HepG2 (cell line): ENCODE results near the gene CEP43. TPM values are rescaled to one million over a fixed set of nuclear protein-coding genes. Genes with fewer than 3 reads are reported as not detected.

Experiments used
- ATAC-seq: fragments of 200-7000 bp; cut with Tn5 transposase; 3 replicates; pipeline ENCODE4 v1.9.1; 2020; ENCODE audit warnings: mild to moderate bottlenecking, moderate library complexity
- BruUV-seq: library from RNA; stranded (reverse); fragments of 400-500 nt; replicated peaks from 2 replicates; lab custom pipeline; 2021; lab: Mats Ljungman, UMichigan
- CTCF ChIA-PET: fragments of 300-600 bp; formaldehyde crosslinking; extraction: SDS; loops from one replicate; lab custom pipeline; 2021; ENCODE audit warnings: low total read pairs, inconsistent platforms, low intra/inter-chr PET ratio; lab: Yijun Ruan, JAX
- POLR2A ChIA-PET: fragments of 350-600 bp; sonication (Branson Sonifier 250); formaldehyde crosslinking; loops from one replicate; lab custom pipeline; 2020; ENCODE audit warnings: antibody characterized with exemption, inconsistent platforms; lab: Yijun Ruan, JAX
- DNase-seq: peaks from one replicate; pipeline ENCODE4 v3.0.0-alpha.2; 2015; ENCODE audit warnings: low spot score
- FAIRE-seq: peaks from 3 replicates; lab custom pipeline; 2011; peaks lifted over from hg19 to GRCh38; lab: Jason Lieb, UNC
- H2AFZ ChIP-seq: one replicate; pipeline ENCODE4 v1.6.1; 2011; ENCODE audit warnings: low read length, inconsistent platforms
- H3K27ac ChIP-seq: fragments of 300-600 bp; 3 replicates; pipeline ENCODE4 v1.8.0; 2011; ENCODE audit warnings: mixed run types, mild to moderate bottlenecking, mixed read lengths, low read length, inconsistent platforms; ENCODE audit not compliant: insufficient read depth; ENCODE audit errors: extremely low read length
- H3K27me3 ChIP-seq, 2 experiments: fragments of 200-600 bp in 1 of 2; 2 replicates in 1 of 2; 3 replicates in 1 of 2; pipeline versions ENCODE4 v1.6.0 to v1.8.0; 2011; ENCODE audit warnings: low read length in 2 of 2, mild to moderate bottlenecking in 2 of 2, moderate library complexity in 2 of 2, inconsistent platforms in 1 of 2; ENCODE audit not compliant: insufficient read depth in 2 of 2, control insufficient read depth in 1 of 2
- H3K36me3 ChIP-seq, 2 experiments: fragments of 200-600 bp in 1 of 2; replicated peaks in 1 of 2; 2 replicates in 1 of 2; 3 replicates in 1 of 2; pipeline versions ENCODE4 v1.5.1 to v1.8.0; 2011; ENCODE audit warnings: low read length in 2 of 2, inconsistent platforms in 1 of 2; ENCODE audit not compliant: insufficient read depth in 2 of 2, control insufficient read depth in 1 of 2
- H3K4me1 ChIP-seq: 2 replicates; pipeline ENCODE4 v1.5.1; 2012; ENCODE audit warnings: low read length, inconsistent platforms; ENCODE audit not compliant: insufficient read depth
- H3K4me2 ChIP-seq: 2 replicates; pipeline ENCODE4 v1.6.0; 2011; ENCODE audit warnings: low read depth, low read length, inconsistent platforms
- H3K4me3 ChIP-seq, 3 experiments: fragments of 200-600 bp in 1 of 3; sonication (generic), shearing (Covaris generic) in 1 of 3; replicated peaks in 1 of 3; 2 replicates each; pipeline ENCODE4 v1.5.1; 2011 to 2016; ENCODE audit warnings: low read length in 3 of 3, inconsistent platforms in 2 of 3, low read depth in 2 of 3, mild to moderate bottlenecking in 2 of 3, control low read depth in 1 of 3, mixed read lengths in 1 of 3; ENCODE audit not compliant: insufficient read depth in 1 of 3
- H3K79me2 ChIP-seq: one replicate; pipeline ENCODE4 v1.6.1; 2011; ENCODE audit warnings: low read length, inconsistent platforms; ENCODE audit not compliant: insufficient read depth
- H3K9ac ChIP-seq: 2 replicates; pipeline ENCODE4 v1.6.0; 2011; ENCODE audit warnings: mild to moderate bottlenecking, low read depth, low read length, inconsistent platforms; ENCODE audit not compliant: insufficient read depth
- H3K9me3 ChIP-seq: 2 replicates; pipeline ENCODE4 v1.5.1; 2012; ENCODE audit warnings: mild to moderate bottlenecking, low read length
- H4K20me1 ChIP-seq: 2 replicates; pipeline ENCODE4 v1.6.0; 2011; ENCODE audit warnings: inconsistent platforms, mild to moderate bottlenecking, low read length, moderate library complexity; ENCODE audit not compliant: insufficient read depth
- FOXM1 ChIP-seq: sonication (generic); formaldehyde crosslinking; IDR thresholded peaks from 2 replicates; pipeline ENCODE4 v1.5.0; 2020; ENCODE audit warnings: missing genetic modification reagents
- HNRNPK ChIP-seq: fragments of 200-400 bp; formaldehyde crosslinking; IDR thresholded peaks from 2 replicates; pipeline ENCODE4 v1.6.1; 2018; ENCODE audit warnings: low read length, low read depth, moderate library complexity, mild to moderate bottlenecking; ENCODE audit not compliant: poor library complexity, severe bottlenecking
- JARID2 ChIP-seq: sonication (generic); formaldehyde crosslinking; IDR thresholded peaks from 2 replicates; pipeline ENCODE4 v1.8.1; 2023; ENCODE audit warnings: missing genetic modification reagents, inconsistent platforms; ENCODE audit not compliant: insufficient replicate concordance
- JDP2 ChIP-seq: sonication (generic); formaldehyde crosslinking; IDR thresholded peaks from 2 replicates; pipeline ENCODE4 v1.8.1; 2022; ENCODE audit warnings: missing genetic modification reagents, borderline replicate concordance
- POLR2A ChIP-seq, 2 experiments: IDR thresholded peaks; 2 replicates each; pipeline ENCODE4 v1.6.1; 2011; ENCODE audit warnings: low read depth in 2 of 2, low read length in 2 of 2, mild to moderate bottlenecking in 1 of 2, moderate library complexity in 1 of 2; ENCODE audit not compliant: insufficient read depth in 1 of 2
- PTBP1 ChIP-seq: fragments of 200-400 bp; formaldehyde crosslinking; IDR thresholded peaks from 2 replicates; pipeline ENCODE4 v1.6.1; 2018; ENCODE audit warnings: low read length, low read depth; ENCODE audit not compliant: poor library complexity, severe bottlenecking
- RBM22 ChIP-seq: fragments of 200-400 bp; formaldehyde crosslinking; optimal IDR thresholded peaks from 2 replicates; pipeline ENCODE3; 2017; ENCODE audit warnings: mild to moderate bottlenecking, low read length, moderate library complexity
- SMAD1 ChIP-seq: sonication (generic); formaldehyde crosslinking; IDR thresholded peaks from 2 replicates; pipeline ENCODE4 v1.4.0; 2020; ENCODE audit warnings: missing genetic modification reagents, low read depth, mild to moderate bottlenecking, borderline replicate concordance
- SMAD9 ChIP-seq: sonication (generic); formaldehyde crosslinking; IDR thresholded peaks from 2 replicates; pipeline ENCODE4 v1.5.1; 2020; ENCODE audit warnings: mild to moderate bottlenecking, missing genetic modification reagents
- TAF1 ChIP-seq: sonication (generic); formaldehyde crosslinking; IDR thresholded peaks from 2 replicates; pipeline ENCODE4 v1.4.0; 2020; ENCODE audit warnings: missing genetic modification reagents
- ZBTB7B ChIP-seq: sonication (generic); formaldehyde crosslinking; IDR thresholded peaks from 2 replicates; pipeline ENCODE4 v1.4.0; 2020; ENCODE audit warnings: missing genetic modification reagents
- ZNF557 ChIP-seq: sonication (generic); formaldehyde crosslinking; IDR thresholded peaks from 2 replicates; pipeline ENCODE4 v1.4.0; 2020; ENCODE audit warnings: missing genetic modification reagents
- ZNF674 ChIP-seq: sonication (generic); formaldehyde crosslinking; IDR thresholded peaks from 2 replicates; pipeline ENCODE4 v1.5.0; 2020; ENCODE audit warnings: low read depth, mild to moderate bottlenecking, missing genetic modification reagents
- WGBS: methylation state at CpG from one replicate; pipeline ENCODE4 v1.1.6; 2017; ENCODE audit warnings: low lambda C conversion rate; 5-methylcytosine and 5-hydroxymethylcytosine counted together
- in situ Hi-C: cut with HindIII; loops from 2 replicates; pipeline ENCODE4 v1.10.0; 2017; ENCODE audit warnings: low pct_unique_long_range_greater_than_20kb; ENCODE audit not compliant: extremely low pct_ligation_motif_present
- intact Hi-C: fragments of 100-400 bp; cut with micrococcal nuclease; formaldehyde crosslinking; loops from one replicate; pipeline ENCODE4 v1.10.0; 2022; ENCODE audit not compliant: unreplicated experiment
- polyA plus RNA-seq, 8 experiments: library from polyadenylated mRNA; depleted of rRNA in 3 of 8; stranded (reverse) in 7 of 8; unstranded in 1 of 8; fragments of >200 nt; fragmentation: Illumina TruSeq in 4 of 8; extraction: Trizol in 4 of 8; gene quantifications; 2 replicates each; pipeline versions ENCODE4 v1.2.1 to v1.2.3, GENCODE V29; 2011 to 2016; ENCODE audit warnings: low read depth in 4 of 8, missing spikeins in 1 of 8, mixed read lengths in 1 of 8; ENCODE audit not compliant: insufficient read depth in 1 of 8
- total RNA-seq, 5 experiments: library from RNA; depleted of rRNA; stranded (reverse); fragments of >200 nt; fragmentation: Illumina TruSeq; extraction: Trizol; gene quantifications; 2 replicates each; pipeline ENCODE4 v1.2.3, GENCODE V29; 2016; ENCODE audit warnings: low read depth in 1 of 5
- TF ChIP-seq, protein P1 (sequence below): sonication (generic); formaldehyde crosslinking; IDR thresholded peaks from 2 replicates; pipeline ENCODE4 v1.5.0; 2020; ENCODE audit warnings: mild to moderate bottlenecking, missing genetic modification reagents, moderate library complexity
- TF ChIP-seq, protein P2 (sequence below): sonication (generic); formaldehyde crosslinking; IDR thresholded peaks from 2 replicates; pipeline ENCODE4 v1.8.0; 2022; ENCODE audit warnings: mild to moderate bottlenecking, missing genetic modification reagents, moderate library complexity

The CEP43 gene
- total and polyA plus RNA-seq, 2 of the 13 experiments (the other 11 are each of a cell fraction or from before 2014, with no cell fraction given) = 29.3 to 73.9 TPM

DNA sequence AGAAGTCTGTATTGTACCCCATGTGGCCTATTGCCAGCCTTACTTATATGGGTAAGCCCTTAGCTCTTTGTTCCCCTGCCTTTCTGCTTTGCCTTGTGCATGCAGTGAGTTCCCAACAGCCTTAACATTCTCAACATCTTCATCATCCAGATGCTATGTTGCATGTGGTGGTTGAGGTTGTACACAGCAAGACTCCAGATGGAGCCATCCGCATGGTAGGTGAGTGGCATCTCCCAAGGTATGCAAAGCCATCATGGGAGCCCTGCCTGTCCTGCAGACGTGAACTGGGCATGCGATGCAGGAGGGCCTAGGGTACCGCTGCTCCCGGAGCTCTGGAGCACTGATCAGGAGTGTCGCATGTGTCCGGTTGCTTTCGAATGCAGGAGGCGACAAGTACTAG, 16.1 kb downstream of the CEP43 start:
- no peaks in the 10 kb centered on the region for H3K9me3 ChIP-seq
- ATAC-seq (peak; percentile 38; the same call in 2 of the 3 replicates), DNase-seq (no peak), FAIRE-seq (no peak)
- CTCF ChIA-PET = no interaction called here
- H3K4me1 ChIP-seq = no peaks in the 10 kb centered on the region
- H3K4me2 ChIP-seq = no peak overlapping the region
- in situ Hi-C loops (loop anchor here (25.0 kb wide), 1 partner anchor 122 kb away; no protein-coding TSS in a partner anchor), intact Hi-C loops (no loop called here)
- H3K79me2 ChIP-seq = no peaks in the 10 kb centered on the region
- no peak overlapping the region for H3K4me3 ChIP-seq
- POLR2A ChIA-PET = no interaction called here
- no peaks in the 10 kb centered on the region for H3K27me3 ChIP-seq
- peaks cover 23 to 77% of the 10 kb centered on the region in 2 experiments for H3K36me3 ChIP-seq
- WGBS = 99% methylated on average over 9 of the region's 9 CpGs
- TF ChIP-seq POLR2A (IDR thresholded peaks at IDR 0.05; ENCODE audit: insufficient read depth in 1 of 2, low read depth in 2 of 2, low read length in 2 of 2) = peak in 1 of 2 experiments; percentile 39; a peak in 1 of 4 replicates
- TF ChIP-seq, protein P1, sequence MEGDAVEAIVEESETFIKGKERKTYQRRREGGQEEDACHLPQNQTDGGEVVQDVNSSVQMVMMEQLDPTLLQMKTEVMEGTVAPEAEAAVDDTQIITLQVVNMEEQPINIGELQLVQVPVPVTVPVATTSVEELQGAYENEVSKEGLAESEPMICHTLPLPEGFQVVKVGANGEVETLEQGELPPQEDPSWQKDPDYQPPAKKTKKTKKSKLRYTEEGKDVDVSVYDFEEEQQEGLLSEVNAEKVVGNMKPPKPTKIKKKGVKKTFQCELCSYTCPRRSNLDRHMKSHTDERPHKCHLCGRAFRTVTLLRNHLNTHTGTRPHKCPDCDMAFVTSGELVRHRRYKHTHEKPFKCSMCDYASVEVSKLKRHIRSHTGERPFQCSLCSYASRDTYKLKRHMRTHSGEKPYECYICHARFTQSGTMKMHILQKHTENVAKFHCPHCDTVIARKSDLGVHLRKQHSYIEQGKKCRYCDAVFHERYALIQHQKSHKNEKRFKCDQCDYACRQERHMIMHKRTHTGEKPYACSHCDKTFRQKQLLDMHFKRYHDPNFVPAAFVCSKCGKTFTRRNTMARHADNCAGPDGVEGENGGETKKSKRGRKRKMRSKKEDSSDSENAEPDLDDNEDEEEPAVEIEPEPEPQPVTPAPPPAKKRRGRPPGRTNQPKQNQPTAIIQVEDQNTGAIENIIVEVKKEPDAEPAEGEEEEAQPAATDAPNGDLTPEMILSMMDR = peak; percentile 21; the same call in 1 of the 2 replicates
- peak; percentile 70 for TF ChIP-seq RBM22
- no peak for TF ChIP-seq JARID2 (CRISPR knock-in tag)
- no peak overlapping the region for H3K9ac ChIP-seq
- H3K27ac ChIP-seq = no peak overlapping the region
- BruUV-seq = no TSS peak
- no peaks in the 10 kb centered on the region for H4K20me1 ChIP-seq
- no peak overlapping the region for H2AFZ ChIP-seq

DNA sequence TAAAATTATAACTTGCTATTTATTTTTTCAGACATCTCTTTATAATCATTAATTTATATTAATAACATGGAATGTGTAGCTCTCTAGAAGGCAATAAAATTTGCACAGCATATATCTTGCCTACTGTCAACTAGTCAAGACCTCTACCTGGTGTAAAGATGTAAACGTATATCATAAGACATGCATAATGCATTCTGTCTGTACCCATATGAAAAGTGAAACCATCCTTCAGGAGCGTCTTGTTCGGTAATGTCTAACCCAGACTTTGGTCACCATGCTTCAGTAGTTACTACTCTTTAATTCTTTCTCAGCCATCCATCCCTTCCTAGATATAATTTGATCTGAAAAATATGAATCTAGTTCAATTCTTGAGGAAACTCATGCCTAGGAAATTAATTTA, 21.0 kb downstream of the CEP43 start:
- Histone ChIP-seq H3K9me3 (no peaks in the 10 kb centered on the region), H4K20me1 (no peaks in the 10 kb centered on the region), H3K9ac (no peak overlapping the region), H3K4me3 (no peak overlapping the region), H3K4me2 (no peak overlapping the region), H3K27me3 (no peaks in the 10 kb centered on the region), H3K27ac (no peak overlapping the region), H2AFZ (no peak overlapping the region), H3K36me3 (peaks cover 24 to 79% of the 10 kb centered on the region in 2 experiments), H3K4me1 (no peaks in the 10 kb centered on the region), H3K79me2 (peaks cover 3% of the 10 kb centered on the region)
- in situ Hi-C loops = loop anchor here (25.0 kb wide), 1 partner anchor 117 kb away; no protein-coding TSS in a partner anchor
- 96% methylated on average over 3 of the region's 3 CpGs for WGBS
- ATAC-seq (no peak), DNase-seq (no peak), FAIRE-seq (no peak)
- TF ChIP-seq PTBP1 (no peak), ZBTB7B (CRISPR knock-in tag) (no peak), SMAD1 (CRISPR knock-in tag) (no peak), JDP2 (CRISPR knock-in tag) (no peak), TAF1 (CRISPR knock-in tag) (no peak), HNRNPK (no peak), ZNF674 (CRISPR knock-in tag) (no peak), ZNF557 (CRISPR knock-in tag) (no peak), SMAD9 (CRISPR knock-in tag) (no peak), FOXM1 (CRISPR knock-in tag) (no peak)
- TF ChIP-seq, protein P2, sequence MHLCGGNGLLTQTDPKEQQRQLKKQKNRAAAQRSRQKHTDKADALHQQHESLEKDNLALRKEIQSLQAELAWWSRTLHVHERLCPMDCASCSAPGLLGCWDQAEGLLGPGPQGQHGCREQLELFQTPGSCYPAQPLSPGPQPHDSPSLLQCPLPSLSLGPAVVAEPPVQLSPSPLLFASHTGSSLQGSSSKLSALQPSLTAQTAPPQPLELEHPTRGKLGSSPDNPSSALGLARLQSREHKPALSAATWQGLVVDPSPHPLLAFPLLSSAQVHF (CRISPR knock-in tag) = no peak
- intact Hi-C loops = no loop called here
- ChIA-PET POLR2A (no interaction called here), CTCF (no interaction called here)
- BruUV-seq = TSS peak; percentile 2
